GM21360 (cell line): Measurements from ENCODE around the gene ZNF543.

Source experiments
- ATAC-seq: cut with Tn5 transposase; IDR thresholded peaks from one replicate; pipeline ENCODE4 v1.9.1; 2021; ENCODE audit warnings: mild to moderate bottlenecking, moderate library complexity; ENCODE audit not compliant: unreplicated experiment

Gene ZNF543

GRCh38 chr19:57377498-57378146, 57.4 kb downstream of the ZNF543 start:
- no peak for ATAC-seq
